Hematopoietic multipotent progenitor cell treated with erythropoietin and hydrocortisone succinate and interleukin-3 and kit ligand, for 8 days (in vitro differentiated cells): ENCODE results near the gene PNPLA2.

Experiments
- DNase-seq: peaks from one replicate; pipeline ENCODE4 v3.0.0-alpha.2; 2015

PNPLA2 gene

DNA sequence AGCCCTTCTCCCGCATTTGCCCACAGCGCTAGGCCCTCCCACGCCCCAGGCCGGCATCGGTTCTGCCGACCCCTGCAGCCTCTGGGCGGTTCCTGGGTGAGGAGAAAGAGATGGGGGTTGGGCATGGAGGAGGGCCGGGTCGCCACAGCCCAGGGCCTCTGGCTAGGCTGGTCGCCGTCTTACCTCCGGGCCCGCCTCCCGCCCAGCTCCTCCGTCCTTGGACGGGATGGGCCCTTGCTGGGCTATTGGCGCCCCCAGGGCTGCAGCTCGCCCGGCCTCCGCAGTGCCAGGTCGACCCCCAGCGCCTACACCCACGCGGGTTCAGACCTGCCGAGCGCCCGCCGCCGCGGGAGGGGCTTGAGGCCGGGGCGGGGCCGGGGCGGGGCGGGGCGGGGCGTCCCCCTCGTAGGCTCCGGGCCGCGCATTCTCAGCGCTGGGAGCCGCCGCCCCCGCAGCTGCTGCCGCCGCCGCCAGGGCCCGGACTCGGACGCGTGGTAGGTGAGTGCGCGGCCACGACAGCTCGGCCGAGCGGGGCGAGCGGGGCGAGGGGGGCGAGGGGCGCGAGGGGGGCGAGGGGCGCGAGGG lies 13.9 kb downstream of the PNPLA2 start, which contains the start of gene CD151:
TSS of gene CD151 (plus strand) at position 424 of the 585 bp plus-strand sequence. CDS start 3,118 bp downstream, outside the sequence.
- DNase-seq, result peak; percentile 59

- DNase-seq, result peak; percentile 60
Measured at GRCh38 chr11:833114-833791, 14.5 kb downstream of the PNPLA2 start.

DNA sequence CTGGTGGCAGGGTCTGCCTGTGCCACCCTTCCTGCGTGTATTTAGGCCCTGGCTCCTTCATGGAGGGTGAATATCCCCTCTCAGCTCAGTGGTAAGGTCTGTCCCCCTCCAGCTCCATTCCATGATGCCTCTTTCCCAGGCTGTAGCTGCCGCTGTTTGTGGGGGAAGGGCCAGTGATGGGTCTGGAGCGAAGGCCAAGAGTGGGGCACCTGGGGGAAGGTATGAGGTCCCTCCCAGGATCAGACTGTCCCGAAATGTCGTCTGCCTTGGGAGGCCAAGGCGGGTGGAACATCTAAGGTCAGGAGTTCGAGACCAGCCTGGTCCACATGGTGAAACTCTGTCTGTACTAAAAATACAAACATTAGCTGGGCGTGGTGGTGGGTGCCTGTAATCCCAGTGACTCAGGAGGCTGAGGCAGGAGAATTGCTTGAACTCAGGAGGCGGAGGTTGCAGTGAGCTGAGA lies 15.2 kb downstream of the PNPLA2 start:
- no peak for DNase-seq

DNA sequence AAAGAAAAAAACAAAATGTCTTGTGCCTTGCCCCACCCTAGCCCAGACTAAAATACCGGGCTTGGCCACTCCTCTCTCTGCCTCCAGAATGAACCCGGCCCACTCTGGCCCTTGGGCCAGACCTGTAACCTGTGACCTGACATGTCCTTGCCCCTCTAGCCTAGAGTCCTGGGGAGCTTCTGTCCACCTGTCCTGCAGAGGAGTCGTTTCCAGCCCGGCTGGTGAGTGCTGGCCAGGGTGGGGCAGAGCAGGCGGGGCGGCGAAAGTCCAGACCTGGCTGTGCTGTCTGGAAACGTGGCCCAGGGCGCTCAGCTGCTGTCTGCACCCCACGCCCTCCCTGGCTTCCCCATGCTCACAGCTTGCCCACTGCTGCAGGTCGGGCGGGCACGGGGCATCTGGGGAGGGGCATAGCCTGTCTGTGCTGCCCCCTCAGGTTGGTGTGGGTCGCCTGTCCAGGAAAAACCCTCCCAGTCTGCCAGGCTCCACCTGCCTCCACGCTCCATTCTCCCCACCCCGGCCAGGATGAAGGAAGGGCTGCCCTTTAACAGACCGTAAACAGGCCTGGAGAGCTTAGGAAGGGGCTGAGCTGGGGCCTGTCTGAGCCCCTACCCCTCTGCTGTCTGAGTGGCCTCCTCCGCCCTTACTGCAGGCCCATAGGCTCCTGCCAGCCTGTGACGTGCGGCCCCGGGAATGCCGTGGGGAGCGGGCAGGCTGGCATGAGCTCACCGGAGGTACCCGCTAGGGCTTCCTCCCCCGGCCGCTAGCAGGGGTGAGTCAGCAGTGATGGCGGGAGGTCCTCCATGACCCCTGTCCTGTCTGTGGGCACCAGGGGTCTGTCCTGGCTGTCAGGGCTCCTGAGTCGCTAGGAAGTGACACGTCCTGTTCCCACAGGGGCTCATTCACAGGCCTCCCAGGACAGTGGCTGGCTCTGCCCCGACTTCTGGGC lies 15.9 kb downstream of the PNPLA2 start:
- DNase-seq, result no peak

GRCh38 chr11:836274-836673 lies 17.6 kb downstream of the PNPLA2 start:
- DNase-seq, result no peak

DNA sequence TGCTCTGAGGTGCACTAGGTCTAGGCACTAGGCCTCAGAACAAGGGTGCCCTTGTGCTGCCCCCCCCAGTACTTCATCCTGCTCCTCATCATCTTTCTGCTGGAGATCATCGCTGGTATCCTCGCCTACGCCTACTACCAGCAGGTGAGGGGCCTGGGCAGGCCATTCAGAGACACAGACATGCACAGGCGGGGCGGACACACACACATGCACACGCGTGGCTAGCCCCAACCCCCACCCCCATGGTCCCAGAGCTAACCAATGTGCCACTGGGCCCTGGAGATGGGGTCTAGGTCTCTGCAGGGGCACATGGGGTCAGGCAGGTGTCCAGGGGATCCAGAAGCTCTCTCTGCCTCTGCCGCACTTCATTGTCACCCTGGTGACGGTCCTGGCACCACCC lies 18.0 kb downstream of the PNPLA2 start:
- DNase-seq, result no peak

- peak; percentile 61 for DNase-seq
Measured at GRCh38 chr11:837189-837989, 18.7 kb downstream of the PNPLA2 start.

DNA sequence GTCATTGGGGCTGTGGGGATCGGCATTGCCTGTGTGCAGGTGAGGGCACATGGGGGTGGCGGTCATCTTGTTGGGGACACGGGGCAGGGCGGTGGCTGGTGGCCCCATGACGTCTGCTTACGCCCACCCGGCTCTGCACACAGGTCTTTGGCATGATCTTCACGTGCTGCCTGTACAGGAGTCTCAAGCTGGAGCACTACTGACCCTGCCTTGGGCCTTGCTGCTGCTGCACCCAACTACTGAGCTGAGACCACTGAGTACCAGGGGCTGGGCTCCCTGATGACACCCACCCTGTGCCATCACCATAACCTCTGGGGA lies 19.2 kb downstream of the PNPLA2 start:
- DNase-seq, result no peak

GRCh38 chr11:838441-839279 lies 19.9 kb downstream of the PNPLA2 start:
- no peak for DNase-seq

GRCh38 chr11:839280-839623 lies 20.5 kb downstream of the PNPLA2 start:
- no peak for DNase-seq

DNA sequence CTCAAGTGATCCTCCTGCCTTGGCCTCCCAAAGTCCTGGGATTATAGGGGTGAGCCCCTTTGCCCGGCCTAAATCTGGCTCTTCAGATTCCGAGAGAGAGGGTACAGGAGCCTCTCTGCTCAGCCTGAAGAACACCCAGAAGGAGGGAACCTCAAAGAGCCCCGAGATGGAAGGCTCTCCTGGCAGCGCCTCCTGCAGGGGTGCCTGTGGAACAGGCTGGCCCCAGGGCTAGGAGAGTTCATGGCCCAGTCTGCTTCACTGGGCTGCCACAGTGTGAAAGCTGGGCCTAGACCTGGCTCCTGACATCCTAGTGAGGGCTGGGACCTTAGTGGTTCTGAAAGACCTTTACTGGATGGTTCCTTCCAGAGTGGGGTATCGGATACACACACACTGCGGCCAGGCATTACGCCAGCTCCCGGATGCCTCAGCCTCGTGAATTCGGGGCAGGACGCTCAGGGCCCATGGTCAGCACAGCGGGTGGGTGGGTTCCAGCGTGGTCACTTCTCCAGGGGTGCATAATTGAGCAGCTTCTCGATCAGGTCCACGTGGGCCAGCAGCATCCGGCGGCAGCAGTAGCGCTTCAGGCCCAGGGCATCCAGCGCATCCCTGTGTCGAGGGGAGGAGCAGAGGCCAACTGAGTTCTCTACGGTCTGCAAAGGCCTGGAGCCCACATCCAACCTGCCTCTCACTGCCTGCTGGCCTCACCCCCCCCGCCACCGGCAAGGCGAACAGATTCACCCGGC lies 21.3 kb downstream of the PNPLA2 start:
- no peak for DNase-seq

- peak; percentile 38 for DNase-seq
Measured at GRCh38 chr11:841981-842369, 23.3 kb downstream of the PNPLA2 start.

DNA sequence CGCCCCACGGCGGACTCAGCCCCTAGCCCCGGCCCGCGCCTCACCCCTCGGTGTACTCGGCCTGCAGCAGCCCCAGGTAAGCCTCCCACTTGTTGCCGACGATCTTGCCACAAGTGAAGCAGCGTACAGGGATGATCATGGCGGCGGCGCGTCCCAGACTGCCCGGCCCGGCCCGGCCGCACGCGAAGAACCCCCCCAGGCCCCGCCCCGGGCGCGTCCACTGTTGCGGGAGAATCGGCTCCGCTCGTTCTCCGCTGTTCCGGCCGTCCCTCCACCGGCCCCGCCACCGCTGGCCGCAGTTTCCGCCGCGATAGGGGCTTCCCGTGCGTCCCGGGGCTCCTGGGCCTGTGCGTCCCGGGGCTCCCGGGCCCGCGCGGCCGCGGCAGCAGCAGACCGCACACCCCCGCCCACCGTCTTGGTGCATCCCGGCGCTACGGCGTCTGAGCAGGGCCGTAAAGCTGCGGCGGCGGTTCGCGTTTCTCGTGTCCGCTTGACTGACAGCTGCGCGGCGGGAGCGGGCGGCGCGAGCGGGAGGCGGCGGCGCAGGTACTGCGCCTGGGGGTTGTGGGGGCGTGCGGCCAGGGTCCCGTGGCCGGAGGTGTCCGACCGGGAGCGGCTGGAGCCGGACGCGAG lies 23.8 kb downstream of the PNPLA2 start, which contains the start of the genes POLR2L and TSPAN4:
TSS of gene POLR2L (minus strand) at position 160 of the 633 bp plus-strand sequence. CDS start at position 139, 21 bp downstream.
TSS of gene TSPAN4 (plus strand) at position 483 of the 633 bp plus-strand sequence. CDS start 7,453 bp downstream, outside the sequence.
- DNase-seq, result peak; percentile 88

DNA sequence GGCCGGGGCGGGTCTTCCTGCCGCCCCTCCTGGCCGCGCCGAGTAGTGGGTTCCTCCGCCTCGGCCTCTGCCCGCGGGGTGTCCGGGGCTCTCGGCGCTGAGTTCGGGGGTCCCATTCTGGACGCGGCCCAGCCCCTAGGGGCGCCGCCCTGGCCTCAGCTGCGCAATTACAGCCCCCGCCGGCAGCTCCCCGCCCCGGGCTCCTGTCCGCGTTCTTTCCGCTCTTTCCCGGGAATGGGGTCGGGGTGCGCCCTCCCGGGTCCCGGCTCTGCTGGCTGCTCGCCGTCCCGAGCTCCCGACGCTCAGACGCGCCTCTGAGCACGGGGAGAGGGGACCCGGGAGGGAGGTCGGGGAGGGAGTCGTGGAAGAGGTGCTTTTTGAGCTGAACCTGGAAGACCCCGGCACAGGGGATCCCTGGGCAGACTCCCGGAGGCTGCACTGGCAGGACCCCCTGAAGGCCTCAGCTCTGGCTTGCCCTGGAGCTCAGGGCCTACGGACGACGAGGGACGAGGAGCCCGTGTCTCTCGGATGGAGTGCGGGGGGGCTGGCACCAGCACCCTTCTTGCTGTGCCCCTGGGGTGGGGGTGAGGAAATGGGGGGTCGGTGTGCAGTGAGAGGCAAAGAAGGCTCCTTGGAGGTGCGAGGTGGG lies 24.5 kb downstream of the PNPLA2 start:
- peak; percentile 8 for DNase-seq

- peak; percentile 40 for DNase-seq
Measured at GRCh38 chr11:843818-844692, 25.3 kb downstream of the PNPLA2 start.

DNA sequence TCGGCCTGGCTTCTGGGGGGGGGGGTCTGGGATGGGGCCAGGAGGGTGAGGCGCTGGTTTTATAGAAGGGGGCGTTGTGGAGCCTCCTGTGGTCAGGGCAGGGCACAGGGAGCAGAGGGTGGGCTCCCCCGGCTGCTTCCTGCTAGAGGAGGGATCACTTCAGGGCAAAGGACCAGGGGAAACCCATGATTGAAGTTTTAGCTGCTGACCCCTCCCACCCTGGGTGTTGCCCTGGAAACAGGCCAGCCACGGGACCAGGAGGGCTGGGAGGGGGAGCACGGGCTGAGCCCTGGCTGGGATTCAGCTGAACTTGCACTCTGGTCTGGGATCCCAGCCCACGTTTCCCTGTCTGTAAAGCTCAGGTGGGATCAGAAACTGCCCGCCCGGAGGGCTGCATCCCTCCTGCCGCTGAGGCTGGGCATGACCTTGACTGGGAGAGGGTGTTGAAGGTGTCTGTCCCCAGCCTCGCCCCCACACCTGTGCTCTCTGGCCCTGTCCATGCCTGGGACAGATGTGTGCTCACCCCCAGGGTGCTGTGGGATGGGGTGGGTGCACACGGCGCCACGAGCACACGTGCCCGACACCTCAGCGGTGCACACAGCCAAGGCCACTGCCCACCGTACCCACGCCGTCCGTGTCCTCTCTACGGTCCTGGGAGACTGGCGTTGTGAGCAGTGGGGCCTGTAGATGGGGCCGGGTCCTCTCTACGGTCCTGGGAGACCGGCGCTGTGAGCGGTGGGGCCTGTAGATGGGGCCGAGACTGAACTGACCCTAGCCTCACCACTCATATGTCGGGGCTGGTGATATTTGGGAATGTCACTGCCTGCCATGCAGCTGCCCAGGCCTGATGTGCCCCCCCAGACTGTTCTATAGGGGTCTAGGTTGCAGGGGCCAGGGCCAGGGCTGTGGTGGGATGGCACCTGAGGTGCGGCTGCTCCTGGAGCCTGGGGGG lies 26.3 kb downstream of the PNPLA2 start:
- peak; percentile 93 for DNase-seq

GRCh38 chr11:845872-846495 lies 27.3 kb downstream of the PNPLA2 start:
- DNase-seq, result peak; percentile 74
